Osteoblast (primary cell): ENCODE results near the gene SLC30A7. TPM values are rescaled to one million over a fixed set of nuclear protein-coding genes. Genes with fewer than 3 reads are reported as not detected.
A peak's percentile ranks its signal among the peaks of the same experiment; 100 is the strongest.

ENCODE experiments used
- DNase-seq: peaks from one replicate; pipeline ENCODE4 v3.0.0; 2011; ENCODE audit warnings: low spot score, mixed read lengths; ENCODE audit not compliant: insufficient read length; ENCODE audit errors: missing footprints
- H2AFZ ChIP-seq: 2 replicates; pipeline ENCODE4 v1.6.0; 2011; ENCODE audit warnings: mild to moderate bottlenecking, low read length
- H3K27ac ChIP-seq: 2 replicates; pipeline ENCODE4 v1.5.1; 2011; ENCODE audit warnings: mild to moderate bottlenecking, low read depth, low read length, moderate library complexity
- H3K27me3 ChIP-seq: 2 replicates; pipeline ENCODE4 v1.6.0; 2012; ENCODE audit warnings: mild to moderate bottlenecking, control low read depth, inconsistent platforms, low read length, moderate library complexity; ENCODE audit not compliant: insufficient read depth
- H3K36me3 ChIP-seq: 2 replicates; pipeline ENCODE4 v1.5.1; 2011; ENCODE audit warnings: mild to moderate bottlenecking, low read length, control low read depth, moderate library complexity; ENCODE audit not compliant: insufficient read depth
- H3K4me1 ChIP-seq: 2 replicates; pipeline ENCODE4 v1.5.1; 2011; ENCODE audit warnings: mild to moderate bottlenecking, low read length, control low read depth, moderate library complexity; ENCODE audit not compliant: insufficient read depth
- H3K4me2 ChIP-seq: 2 replicates; pipeline ENCODE4 v1.6.0; 2011; ENCODE audit warnings: mild to moderate bottlenecking, low read length; ENCODE audit not compliant: insufficient read depth
- H3K4me3 ChIP-seq: fragments of 200-600 bp; sonication (generic); 3 replicates; pipeline ENCODE4 v1.5.1; 2012; ENCODE audit warnings: mild to moderate bottlenecking, low read length, inconsistent platforms; ENCODE audit not compliant: insufficient read depth
- H3K79me2 ChIP-seq: 2 replicates; pipeline ENCODE4 v1.6.0; 2012; ENCODE audit warnings: mild to moderate bottlenecking, low read length, control low read depth, inconsistent platforms; ENCODE audit not compliant: insufficient read depth
- H3K9me3 ChIP-seq: 2 replicates; pipeline ENCODE4 v1.5.1; 2011; ENCODE audit warnings: low read depth, low read length, control low read depth
- H4K20me1 ChIP-seq: 2 replicates; pipeline ENCODE4 v1.6.0; 2012; ENCODE audit warnings: mild to moderate bottlenecking, low read length, control low read depth; ENCODE audit not compliant: insufficient read depth
- CTCF ChIP-seq: IDR thresholded peaks from 2 replicates; pipeline ENCODE4 v1.5.1; 2011; ENCODE audit warnings: mild to moderate bottlenecking, low read depth, low read length, moderate library complexity; ENCODE audit errors: extremely low read depth
- total RNA-seq: library from RNA; depleted of rRNA; stranded (reverse); fragments of >200 nt; gene quantifications from 2 replicates; pipeline ENCODE4 v1.2.3, GENCODE V29; 2012

Gene SLC30A7
- total RNA-seq, 1 donor = 69.8 TPM

- Histone ChIP-seq H3K4me2 (no peak overlapping the region), H3K4me1 (peaks cover 2% of the 10 kb centered on the region), H4K20me1 (no peaks in the 10 kb centered on the region)
Measured at GRCh38 chr1:100924212-100924611, 28.3 kb downstream of the SLC30A7 start.

GRCh38 chr1:100924991-100925390 is 29.1 kb downstream of the SLC30A7 start:
- Histone ChIP-seq H4K20me1 (no peaks in the 10 kb centered on the region), H2AFZ (no peak overlapping the region), H3K36me3 (peaks cover 31% of the 10 kb centered on the region), H3K27me3 (no peaks in the 10 kb centered on the region), H3K4me3 (no peak overlapping the region), H3K27ac (no peak overlapping the region), H3K4me1 (peaks cover 2% of the 10 kb centered on the region), H3K79me2 (peaks cover 3% of the 10 kb centered on the region), H3K4me2 (no peak overlapping the region), H3K9me3 (no peaks in the 10 kb centered on the region)
- no peak for TF ChIP-seq CTCF
- no peak for DNase-seq

More at GRCh38 chr1:100924212-100924611, 28.3 kb downstream of the SLC30A7 start:
- Histone ChIP-seq H3K9me3 (no peaks in the 10 kb centered on the region), H2AFZ (no peak overlapping the region), H3K27me3 (no peaks in the 10 kb centered on the region), H3K4me3 (no peak overlapping the region), H3K36me3 (peaks cover 31% of the 10 kb centered on the region), H3K27ac (no peak overlapping the region), H3K79me2 (peaks cover 3% of the 10 kb centered on the region)
- no peak for TF ChIP-seq CTCF
- peak; percentile 46 for DNase-seq

GRCh38 chr1:100926240-100926639 is 30.4 kb downstream of the SLC30A7 start:
- Histone ChIP-seq H3K36me3 (peaks cover 31% of the 10 kb centered on the region), H3K79me2 (peaks cover 3% of the 10 kb centered on the region), H2AFZ (no peak overlapping the region), H3K27me3 (no peaks in the 10 kb centered on the region), H3K4me3 (no peak overlapping the region), H4K20me1 (no peaks in the 10 kb centered on the region), H3K27ac (no peak overlapping the region), H3K9me3 (no peaks in the 10 kb centered on the region), H3K4me1 (no peaks in the 10 kb centered on the region), H3K4me2 (no peak overlapping the region)
- TF ChIP-seq CTCF = no peak
- no peak for DNase-seq

GRCh38 chr1:100927276-100927675 is 31.4 kb downstream of the SLC30A7 start:
- Histone ChIP-seq H3K9me3 (no peaks in the 10 kb centered on the region), H4K20me1 (no peaks in the 10 kb centered on the region), H3K27me3 (no peaks in the 10 kb centered on the region), H3K27ac (no peak overlapping the region), H2AFZ (no peak overlapping the region), H3K4me2 (no peak overlapping the region), H3K36me3 (peaks cover 23% of the 10 kb centered on the region), H3K4me3 (no peak overlapping the region), H3K79me2 (peaks cover 3% of the 10 kb centered on the region), H3K4me1 (no peaks in the 10 kb centered on the region)
- no peak for TF ChIP-seq CTCF
- no peak for DNase-seq
